Activated naive CD4-positive, alpha-beta T cell treated with Interleukin-2 at 50 U/mL for 16 hours (primary cell): Measurements from ENCODE around the gene CFAP99.

Experiments
- DNase-seq: peaks from one replicate; pipeline ENCODE4 v3.0.0-alpha.2; 2020

Gene CFAP99

DNA sequence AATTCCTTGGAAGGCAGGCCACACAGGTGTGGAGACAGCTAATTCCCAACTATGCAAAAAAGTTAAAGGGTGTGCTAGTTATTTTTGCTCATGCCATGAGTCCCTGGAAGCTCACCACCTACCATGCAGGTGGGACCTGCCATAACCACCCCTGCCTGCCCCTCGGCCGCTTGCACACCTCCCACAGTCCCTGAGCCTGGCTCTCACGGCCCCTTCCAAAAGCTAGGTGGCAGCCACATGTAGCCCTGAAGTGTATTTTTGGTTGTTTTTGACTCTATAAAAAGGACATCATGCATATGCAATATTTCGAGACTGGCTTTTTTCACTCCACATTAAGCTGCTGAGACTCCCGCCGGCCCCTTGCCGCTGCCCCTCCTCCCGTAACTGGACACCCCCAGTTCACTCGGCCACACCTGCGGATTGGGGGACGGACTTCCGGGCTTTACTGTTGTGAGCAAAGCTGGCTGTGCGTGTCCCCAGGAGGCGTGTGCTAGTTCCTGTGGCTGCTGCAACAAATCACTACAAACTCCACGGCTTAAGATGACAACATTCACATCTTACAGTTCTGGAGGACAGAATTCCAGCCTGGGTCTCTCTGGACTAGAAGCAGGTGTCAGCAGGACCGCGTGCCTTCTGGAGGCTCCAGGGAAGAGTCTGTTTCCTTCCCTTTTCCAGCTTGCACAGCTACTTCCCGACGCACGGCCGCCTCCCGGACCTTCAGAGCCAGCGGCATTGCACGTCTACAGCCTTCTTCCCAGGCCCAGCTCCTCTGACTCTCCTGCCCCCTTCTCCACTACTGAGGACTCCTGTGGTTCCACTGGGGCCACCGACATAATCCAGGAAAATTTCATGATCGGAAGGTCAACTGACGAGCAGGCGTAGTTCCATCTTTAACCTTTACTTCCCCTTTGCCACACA lies 25.1 kb upstream of the CFAP99 start:
- no peak for DNase-seq

GRCh38 chr4:2394528-2394927 lies 24.2 kb upstream of the CFAP99 start:
- no peak for DNase-seq

DNA sequence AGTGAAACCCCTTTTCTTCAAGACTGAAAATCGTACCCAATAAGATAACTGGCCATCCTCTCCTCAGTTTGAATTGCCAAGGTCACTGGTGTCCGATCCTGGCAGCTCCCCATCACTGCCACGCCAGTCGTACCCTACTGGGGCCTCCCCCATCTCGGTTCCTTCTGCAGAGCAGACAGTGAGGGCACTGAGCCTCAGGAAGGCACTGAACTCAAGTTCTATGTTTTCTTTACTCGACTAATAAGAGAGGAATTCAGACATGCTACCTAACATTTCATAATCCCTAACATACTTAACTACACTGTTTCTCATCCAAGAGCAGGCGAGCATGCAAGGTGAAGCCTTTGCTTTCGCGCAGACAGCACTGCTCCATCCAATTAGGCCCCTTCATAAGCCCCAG lies 23.7 kb upstream of the CFAP99 start:
- no peak for DNase-seq

DNA sequence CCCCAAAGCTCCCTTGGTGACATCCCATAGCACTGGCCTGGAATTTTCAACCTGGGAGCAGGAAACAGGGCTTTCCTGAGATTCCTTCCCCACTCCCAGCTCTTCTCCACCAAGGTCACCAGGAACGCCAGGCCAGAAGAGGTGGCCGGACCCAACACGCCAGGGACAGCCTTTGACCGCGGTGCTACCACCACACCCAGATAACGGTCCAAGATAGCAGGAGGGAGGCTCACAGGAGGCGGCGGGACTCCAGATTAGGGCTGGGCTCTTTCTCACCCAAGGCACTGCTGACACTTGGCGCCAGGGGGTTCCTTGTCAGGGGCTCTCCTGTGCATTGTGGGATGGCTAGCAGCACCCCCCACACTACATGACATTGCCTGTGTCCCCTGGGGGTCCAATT lies 23.2 kb upstream of the CFAP99 start:
- no peak for DNase-seq

- no peak for DNase-seq
Observed at GRCh38 chr4:2396781-2397368, 21.9 kb upstream of the CFAP99 start.

- no peak for DNase-seq
Observed at GRCh38 chr4:2397596-2398379, 21.0 kb upstream of the CFAP99 start.

DNA sequence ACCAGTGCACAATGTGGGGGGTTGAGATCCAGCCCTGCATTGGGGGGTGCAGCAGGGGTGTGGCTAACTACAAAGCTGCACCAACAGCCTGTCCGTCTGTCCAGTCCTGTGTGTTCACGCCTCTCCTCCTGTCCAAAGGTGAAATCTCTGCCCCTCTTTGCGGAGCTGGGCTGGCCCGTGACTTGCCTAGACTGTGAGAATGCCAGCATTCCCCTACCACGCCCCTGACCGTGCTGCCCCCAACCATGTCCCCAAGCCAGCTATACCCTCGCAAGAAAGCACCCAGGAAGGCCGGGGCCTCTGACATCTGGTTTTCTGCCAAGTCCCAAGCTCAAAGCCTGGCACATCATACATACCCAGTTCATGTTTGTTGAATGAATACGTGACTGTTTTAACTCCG lies 19.5 kb upstream of the CFAP99 start:
- DNase-seq: no peak

DNA sequence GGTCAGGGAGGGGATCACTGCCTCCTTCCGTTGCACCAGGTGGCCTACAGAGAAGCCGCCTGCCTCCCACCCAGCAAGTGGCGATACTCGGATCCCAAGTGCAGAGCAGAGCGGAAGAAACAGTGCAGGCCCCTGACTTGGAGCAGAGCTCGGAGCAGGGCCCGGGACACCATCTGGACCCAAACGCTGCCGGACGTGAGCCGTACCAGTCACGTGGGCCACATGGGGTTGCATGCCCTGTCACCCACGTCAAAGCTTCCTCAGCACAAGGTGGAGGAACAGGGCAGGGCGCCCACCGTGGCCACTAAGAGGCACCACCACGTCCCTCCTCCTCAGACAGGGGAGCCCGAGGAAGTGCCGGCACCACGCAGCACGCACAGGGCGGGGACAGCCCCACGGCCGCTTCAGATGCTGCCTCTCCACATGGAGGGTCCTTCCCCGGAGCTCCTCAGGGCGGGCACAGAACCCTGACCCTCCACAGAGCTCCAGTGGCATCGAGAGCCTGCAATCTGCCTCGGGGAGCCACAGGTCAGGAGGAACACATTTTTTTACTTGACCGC lies 19.0 kb upstream of the CFAP99 start:
- no peak for DNase-seq

- no peak for DNase-seq
Observed at GRCh38 chr4:2400841-2401609, 17.7 kb upstream of the CFAP99 start.

- DNase-seq: no peak
Observed at GRCh38 chr4:2401610-2401983, 17.2 kb upstream of the CFAP99 start.

DNA sequence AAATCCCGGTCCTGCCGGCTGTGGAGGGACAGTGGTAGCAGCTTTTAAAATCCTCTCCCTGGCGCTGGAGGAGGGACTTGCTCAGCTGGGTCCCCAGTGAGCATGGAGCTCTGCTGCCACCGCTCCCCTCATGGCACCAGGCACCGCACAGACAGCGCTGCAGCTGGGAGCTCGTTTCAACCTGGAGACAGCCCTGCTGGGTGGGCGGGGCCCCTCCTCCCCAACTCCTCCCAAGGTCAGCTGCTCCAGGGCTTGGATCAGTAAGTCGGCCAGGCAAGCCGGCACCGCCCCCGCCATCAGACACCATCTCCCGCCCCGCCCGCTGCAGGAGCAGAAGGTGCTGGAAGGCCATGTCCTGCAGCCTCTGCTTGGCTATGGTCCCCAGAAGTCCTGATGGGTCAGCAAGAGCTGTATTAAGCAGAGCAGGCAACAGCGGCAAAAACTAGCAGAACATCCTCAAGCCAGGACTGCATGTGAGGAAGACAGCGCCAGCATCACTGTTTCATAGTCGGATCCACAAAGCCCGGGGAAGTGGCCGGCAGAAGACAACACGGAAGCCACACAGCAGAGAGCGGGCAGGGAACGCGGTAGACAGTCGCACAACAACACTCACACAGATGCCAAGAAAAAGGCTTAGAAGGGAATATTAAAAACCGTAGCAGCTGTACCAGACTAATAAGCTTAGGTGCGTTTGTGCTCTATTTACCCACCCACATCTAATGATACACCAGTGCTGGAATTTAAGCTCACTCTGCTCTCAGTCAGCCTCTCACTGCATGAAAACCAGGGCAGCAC lies 16.5 kb upstream of the CFAP99 start:
- peak; percentile 14 for DNase-seq

DNA sequence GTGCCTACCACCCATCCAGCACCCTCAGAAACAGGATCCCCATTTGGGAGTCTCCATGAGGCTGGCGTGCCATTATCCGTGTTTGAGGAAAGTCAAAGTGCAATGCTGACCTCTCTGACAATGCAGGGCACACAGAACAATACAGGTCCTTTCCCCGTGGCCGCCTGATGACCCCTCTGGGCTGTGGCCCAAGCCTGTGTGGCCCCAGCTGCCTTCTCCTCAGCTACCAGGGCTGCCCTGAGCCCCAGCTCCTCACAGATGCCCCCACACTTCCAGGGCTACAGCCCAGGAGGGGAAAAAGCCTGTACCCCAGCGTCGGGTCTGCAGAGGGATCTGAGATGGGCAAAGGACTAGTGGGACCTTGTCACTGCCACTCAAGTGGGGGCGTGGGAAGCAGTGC lies 15.8 kb upstream of the CFAP99 start:
- no peak for DNase-seq

DNA sequence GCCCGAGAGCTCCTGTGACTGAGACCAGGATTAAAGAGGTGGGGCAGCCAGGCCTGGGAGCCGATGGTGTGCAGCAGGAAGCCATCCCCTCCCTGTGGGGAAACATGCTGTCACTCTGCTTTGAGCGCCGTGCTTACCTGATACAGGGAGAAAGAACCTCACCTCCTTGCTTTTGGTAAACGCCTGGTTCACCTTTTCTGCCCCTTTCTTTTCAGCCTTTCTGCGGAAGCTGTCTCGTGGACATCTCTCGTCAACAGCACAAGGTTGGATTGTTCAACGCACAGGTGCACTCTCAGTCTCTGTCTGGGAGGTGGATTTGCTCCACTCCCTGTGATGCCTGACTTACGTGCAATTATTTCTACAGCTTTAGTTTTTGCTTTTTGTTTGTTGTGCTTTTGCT lies 12.3 kb upstream of the CFAP99 start:
- DNase-seq: no peak

- no peak for DNase-seq
Observed at GRCh38 chr4:2406920-2407319, 11.8 kb upstream of the CFAP99 start.

DNA sequence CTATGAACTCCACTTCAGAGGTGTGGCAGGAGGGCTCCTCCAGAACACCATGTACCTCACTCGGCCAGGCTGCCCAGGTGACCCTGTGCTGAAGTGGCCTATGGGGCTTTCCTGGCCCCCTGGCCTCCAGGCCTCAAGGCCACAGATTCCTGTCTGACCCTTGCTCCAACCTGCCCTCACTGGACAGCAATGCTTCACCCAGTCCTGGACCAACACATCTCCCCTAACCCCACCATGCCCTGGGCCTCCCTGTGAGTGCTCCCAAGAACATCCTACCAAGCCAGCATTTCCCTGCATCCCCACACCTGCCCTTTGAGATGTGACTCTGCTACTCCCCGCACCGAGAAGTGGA lies 10.8 kb upstream of the CFAP99 start:
- no peak for DNase-seq

DNA sequence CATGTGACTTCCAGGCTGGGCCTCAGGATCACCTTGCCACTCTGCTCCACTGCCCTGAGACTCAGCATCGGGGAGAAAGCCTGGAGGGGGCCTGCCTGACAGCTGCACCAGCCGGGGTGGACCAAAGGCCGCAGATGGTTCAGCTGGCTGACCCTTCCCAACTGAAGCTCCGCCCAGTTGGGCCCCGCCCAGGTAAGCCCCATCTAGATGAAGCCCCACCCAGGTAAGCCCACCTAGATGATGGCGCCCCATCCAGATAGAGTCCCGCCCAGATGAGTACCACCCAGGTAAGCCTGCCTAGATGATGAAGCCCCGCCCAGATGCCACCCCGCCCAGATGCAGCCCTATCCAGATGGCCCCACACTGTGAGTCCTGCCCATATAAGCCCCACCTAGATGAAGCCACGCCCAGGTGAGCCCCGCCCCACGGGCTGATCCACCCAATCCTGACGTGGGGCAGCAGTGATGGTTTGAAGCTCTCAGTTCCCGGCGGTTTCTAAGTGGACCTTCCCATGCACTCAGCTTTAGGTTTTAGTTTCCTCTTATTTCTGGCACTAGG lies 10.3 kb upstream of the CFAP99 start:
- no peak for DNase-seq

- DNase-seq: no peak
Observed at GRCh38 chr4:2408976-2409375, 9.8 kb upstream of the CFAP99 start.

GRCh38 chr4:2409381-2409783 lies 9.4 kb upstream of the CFAP99 start:
- no peak for DNase-seq

GRCh38 chr4:2411786-2412510 lies 6.8 kb upstream of the CFAP99 start:
- peak; percentile 46 for DNase-seq

DNA sequence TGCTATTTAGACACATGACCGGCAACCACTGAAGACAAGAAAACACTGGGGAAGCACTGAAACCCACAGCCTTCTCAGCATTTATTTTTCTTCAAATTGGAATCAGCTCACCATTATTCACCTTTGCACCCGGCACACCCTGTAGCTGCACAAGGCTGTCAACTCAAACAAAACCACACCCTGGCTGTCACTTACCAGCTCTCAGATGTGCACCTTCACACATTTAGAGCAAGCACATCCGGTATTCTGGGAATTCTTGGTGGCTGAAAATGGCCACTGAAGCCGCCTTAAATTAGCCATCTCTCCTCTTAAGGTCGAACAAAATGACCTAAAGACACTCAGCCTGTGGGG lies 6.2 kb upstream of the CFAP99 start:
- DNase-seq: peak; percentile 67
